Stimulated activated CD4-positive, alpha-beta T cell treated with anti-CD3 and anti-CD28 coated beads, Interleukin-12 subunit alpha, Interleukin-12 subunit beta, amount 100 ng/mL, for 48 hours (primary cell): ENCODE data around the gene GARIN5A.

ENCODE experiments used
- DNase-seq, 3 donors: peaks; one replicate each; pipeline ENCODE4 v3.0.0-alpha.2; 2020; ENCODE audit warnings: low read depth in 2 of 3, low spot score in 1 of 3

GARIN5A gene

GRCh38 chr19:50418176-50419021, 58.2 kb downstream of the GARIN5A start, which contains the start of gene SPIB:
Gene SPIB (plus strand): TSS chr19:50418938. CDS start chr19:50418963, 25 bp downstream.
- no peak for DNase-seq

DNA sequence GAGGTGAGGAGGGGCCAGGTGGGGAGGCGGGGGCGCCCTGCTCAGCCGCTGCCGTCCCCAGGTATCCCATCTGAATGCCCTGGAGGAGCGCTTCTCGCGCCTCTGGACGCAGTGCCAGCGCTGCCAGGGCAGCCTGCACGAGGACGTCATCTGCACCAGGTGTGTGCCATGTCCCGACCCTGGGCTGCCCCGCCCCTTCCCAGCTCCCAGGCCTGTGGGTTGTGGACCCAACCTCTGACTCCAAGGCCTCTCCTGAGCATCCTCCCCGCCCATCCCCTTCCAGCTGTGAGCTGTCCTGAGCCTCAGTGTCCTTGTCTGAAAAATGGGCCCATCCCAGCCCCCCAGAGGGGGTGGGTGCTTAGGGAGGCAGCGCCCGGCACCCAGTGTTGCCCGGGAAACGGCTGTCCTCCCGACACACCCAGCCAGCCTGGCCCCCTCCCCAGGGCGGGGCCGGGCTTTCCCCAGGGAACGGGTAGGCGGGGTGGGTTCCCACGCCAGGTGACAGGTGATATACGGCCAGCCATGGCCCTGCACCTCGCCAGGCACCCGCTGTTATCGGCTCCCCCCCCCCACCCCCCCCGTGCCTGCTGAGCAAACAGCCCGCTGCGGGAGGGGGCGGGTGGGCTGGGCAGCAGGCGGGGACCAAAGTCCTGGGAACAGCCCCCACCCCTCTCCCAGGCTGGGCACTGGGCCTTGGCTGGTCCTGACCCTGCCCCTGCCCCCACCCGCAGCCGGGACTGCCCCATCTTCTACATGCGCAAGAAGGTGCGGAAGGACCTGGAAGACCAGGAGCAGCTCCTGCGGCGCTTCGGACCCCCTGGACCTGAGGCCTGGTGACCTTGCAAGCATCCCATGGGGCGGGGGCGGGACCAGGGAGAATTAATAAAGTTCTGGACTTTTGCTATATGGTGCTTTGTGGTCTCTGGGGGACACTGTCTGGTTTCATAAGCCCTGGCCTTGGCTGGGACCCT, 59.3 kb downstream of the GARIN5A start:
- no peak for DNase-seq
